Omental fat pad (tissue), 4 donors: ENCODE results near the gene NIP7. TPM values are rescaled to one million over a fixed set of nuclear protein-coding genes. Genes with fewer than 3 reads are reported as not detected.

Source experiments
- ATAC-seq: fragments of 150-250 bp; one replicate; pipeline ENCODE4 v1.9.1; 2016; ENCODE audit warnings: mild to moderate bottlenecking, moderate library complexity; ENCODE audit not compliant: low FRiP score
- DNase-seq: peaks from one replicate; pipeline ENCODE4 v3.0.0-alpha.2; 2019; ENCODE audit warnings: low spot score
- total RNA-seq, 4 donors: library from RNA; depleted of rRNA; stranded (reverse); fragments of >200 nt; gene quantifications; one replicate each; pipeline ENCODE4 v1.1.0, GENCODE V29; 2016
- TF ChIP-seq, protein P1 (sequence below), 3 donors: fragments of 450-650 bp; IDR thresholded peaks; one replicate each; pipeline ENCODE4 v1.5.1; 2016 to 2017; ENCODE audit warnings: antibody characterized with exemption in 3 of 3, mild to moderate bottlenecking in 3 of 3, moderate library complexity in 2 of 3

Gene NIP7
- total RNA-seq, 4 donors from 2014 or later, result 14.7 to 56.8 (median 17.1) TPM

- ATAC-seq (no peak), DNase-seq (no peak)
- TF ChIP-seq, protein P1, sequence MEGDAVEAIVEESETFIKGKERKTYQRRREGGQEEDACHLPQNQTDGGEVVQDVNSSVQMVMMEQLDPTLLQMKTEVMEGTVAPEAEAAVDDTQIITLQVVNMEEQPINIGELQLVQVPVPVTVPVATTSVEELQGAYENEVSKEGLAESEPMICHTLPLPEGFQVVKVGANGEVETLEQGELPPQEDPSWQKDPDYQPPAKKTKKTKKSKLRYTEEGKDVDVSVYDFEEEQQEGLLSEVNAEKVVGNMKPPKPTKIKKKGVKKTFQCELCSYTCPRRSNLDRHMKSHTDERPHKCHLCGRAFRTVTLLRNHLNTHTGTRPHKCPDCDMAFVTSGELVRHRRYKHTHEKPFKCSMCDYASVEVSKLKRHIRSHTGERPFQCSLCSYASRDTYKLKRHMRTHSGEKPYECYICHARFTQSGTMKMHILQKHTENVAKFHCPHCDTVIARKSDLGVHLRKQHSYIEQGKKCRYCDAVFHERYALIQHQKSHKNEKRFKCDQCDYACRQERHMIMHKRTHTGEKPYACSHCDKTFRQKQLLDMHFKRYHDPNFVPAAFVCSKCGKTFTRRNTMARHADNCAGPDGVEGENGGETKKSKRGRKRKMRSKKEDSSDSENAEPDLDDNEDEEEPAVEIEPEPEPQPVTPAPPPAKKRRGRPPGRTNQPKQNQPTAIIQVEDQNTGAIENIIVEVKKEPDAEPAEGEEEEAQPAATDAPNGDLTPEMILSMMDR (IDR thresholded peaks at IDR 0.05), result no peak
Measured at GRCh38 chr16:69302301-69302700, 37.3 kb upstream of the NIP7 start.

- TF ChIP-seq, protein P1 (IDR thresholded peaks at IDR 0.05), result no peak
- ATAC-seq (no peak), DNase-seq (no peak)
Measured at GRCh38 chr16:69306031-69306430, 33.5 kb upstream of the NIP7 start.

GRCh38 chr16:69307091-69307490 lies 32.5 kb upstream of the NIP7 start:
- ATAC-seq (no peak), DNase-seq (no peak)
- TF ChIP-seq, protein P1 (IDR thresholded peaks at IDR 0.05), result no peak

DNA sequence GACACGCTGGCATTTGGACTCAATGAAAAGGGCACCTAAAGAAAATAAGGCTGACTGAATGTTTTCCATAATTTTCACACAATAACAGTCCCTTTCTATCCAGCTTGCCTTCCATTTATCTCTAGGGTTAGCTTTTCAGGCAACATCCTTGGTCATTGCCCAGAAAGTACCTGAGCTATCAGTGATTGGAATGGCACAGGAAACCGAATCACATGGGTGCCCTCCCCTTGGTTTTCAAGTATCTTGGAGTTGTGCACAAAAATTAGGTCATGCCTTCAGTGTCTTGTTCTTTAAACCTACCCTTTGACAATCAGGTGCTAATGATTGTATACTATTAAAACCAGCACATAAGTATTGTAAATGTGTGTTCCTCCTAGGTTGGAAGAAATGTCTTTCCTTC lies 31.7 kb upstream of the NIP7 start:
- no peak for ATAC-seq
- DNase-seq, result no peak
- TF ChIP-seq, protein P1 (IDR thresholded peaks at IDR 0.05), result no peak

DNA sequence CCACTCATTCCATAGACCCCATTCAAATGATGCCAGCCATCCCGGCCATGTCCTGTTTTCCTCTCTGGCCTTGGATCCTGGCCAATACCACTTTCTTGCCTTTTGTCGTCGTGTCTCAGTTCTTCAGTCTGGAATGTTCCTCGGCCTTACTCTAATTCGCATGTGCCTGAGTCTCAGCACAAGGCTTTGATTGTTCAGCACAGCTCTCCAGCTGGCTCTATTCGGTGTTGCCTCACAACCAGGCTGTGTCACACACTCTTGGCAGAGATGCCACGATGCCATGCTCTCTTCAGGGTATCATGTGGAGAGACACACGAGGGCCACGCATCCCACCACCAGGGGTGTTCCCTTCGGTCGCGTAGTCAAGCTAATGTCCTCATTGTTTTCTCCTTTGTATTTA lies 30.3 kb upstream of the NIP7 start:
- no peak for DNase-seq
- no peak for ATAC-seq
- TF ChIP-seq, protein P1 (IDR thresholded peaks at IDR 0.05), result no peak

DNA sequence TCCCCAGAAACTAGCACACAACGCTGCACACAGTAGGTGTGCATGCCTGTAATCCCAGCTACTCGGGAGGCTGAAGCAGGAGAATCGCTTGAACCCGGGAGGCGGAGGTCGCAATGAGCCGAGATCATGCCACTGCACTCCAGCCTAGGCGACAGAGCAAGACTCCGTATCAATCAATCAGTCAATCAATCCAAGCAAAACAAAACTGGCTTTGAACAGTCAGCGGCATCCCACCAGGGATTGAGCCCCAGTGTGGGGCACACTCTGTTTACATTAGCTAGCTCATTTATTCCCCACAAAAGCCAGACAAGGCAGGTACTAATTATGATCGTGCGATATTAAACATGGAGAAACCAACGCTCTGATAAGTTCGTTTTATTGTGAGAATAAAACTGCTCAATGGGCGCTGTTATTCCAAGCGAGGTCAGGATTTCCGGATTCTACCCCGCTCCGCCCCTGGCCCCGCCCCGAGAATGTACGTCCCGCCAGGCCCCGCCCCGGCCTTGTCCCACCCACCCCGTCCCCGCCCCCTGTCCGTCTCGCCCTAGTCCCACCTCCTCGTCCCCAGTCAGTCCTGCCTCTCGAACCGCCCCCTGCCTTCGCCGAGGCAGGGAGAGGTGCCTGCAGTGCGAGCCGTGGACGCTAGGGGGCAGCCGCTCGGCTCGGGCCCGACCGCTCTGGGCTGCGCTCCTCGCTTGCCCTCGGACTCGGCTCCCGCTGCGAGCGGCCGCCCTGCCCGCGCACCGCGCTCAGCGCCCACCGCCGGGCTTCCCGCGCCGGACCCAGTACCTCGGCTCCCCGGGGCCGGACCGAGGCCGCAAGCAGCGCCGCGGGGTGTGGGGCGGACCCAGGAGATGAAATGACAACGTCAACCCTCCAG lies 28.7 kb upstream of the NIP7 start, which contains the start of gene VPS4A:
Gene VPS4A, plus strand, starts transcription at position 698 of the 880 bp plus-strand sequence. Its CDS starts 162 bp downstream, at position 860.
- ATAC-seq (peak; percentile 99), DNase-seq (peak; percentile 90)
- TF ChIP-seq, protein P1 (IDR thresholded peaks at IDR 0.05), result peak in 2 of 3 donors; percentile 43 to 83
